Measurements from ENCODE around the gene C10orf62. TPM values are rescaled to one million over a fixed set of nuclear protein-coding genes. Genes with fewer than 3 reads are reported as not detected.
"Not testable (repeated sequence)": the region's sequence is repeated elsewhere in the genome, so short reads cannot be mapped to it uniquely, and the experiment has no call there.

Gene C10orf62, protein sequence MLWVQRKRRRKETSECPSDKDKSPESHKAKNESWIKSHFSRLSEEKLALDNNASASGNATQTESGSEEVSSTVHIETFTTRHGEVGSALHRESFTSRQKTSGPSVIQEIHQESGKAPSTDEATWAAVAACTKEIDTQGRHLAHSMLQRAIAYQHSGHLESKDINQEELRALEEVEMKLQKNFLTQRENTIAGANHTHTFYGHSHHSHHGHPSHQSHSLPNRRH
- total RNA-seq: 0.82 TPM

DNA sequence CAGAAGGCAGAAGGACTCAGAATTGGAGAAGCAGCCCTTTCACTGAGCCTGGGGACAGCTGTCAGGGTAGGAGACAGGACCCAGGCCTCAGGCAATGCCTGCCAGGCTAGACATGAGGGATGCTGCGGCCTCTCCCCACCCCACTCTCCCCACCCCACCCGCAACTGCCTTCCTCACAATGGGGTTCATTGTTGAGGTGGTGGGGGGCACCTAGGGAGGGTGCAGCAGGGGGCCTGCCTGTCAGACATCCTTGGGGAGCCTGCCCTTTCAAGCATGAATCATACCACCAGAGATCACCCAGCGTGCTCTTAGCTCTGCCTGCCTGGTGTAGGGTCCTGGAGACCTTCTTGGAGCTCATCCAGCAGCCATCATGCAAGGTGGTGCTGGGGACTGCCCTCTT is at the start of gene C10orf62:
C10orf62 (plus strand) TSS at position 243 of the 400 bp plus-strand sequence. CDS start 177 bp downstream, outside the sequence.
- DNase-seq: no peak

DNA sequence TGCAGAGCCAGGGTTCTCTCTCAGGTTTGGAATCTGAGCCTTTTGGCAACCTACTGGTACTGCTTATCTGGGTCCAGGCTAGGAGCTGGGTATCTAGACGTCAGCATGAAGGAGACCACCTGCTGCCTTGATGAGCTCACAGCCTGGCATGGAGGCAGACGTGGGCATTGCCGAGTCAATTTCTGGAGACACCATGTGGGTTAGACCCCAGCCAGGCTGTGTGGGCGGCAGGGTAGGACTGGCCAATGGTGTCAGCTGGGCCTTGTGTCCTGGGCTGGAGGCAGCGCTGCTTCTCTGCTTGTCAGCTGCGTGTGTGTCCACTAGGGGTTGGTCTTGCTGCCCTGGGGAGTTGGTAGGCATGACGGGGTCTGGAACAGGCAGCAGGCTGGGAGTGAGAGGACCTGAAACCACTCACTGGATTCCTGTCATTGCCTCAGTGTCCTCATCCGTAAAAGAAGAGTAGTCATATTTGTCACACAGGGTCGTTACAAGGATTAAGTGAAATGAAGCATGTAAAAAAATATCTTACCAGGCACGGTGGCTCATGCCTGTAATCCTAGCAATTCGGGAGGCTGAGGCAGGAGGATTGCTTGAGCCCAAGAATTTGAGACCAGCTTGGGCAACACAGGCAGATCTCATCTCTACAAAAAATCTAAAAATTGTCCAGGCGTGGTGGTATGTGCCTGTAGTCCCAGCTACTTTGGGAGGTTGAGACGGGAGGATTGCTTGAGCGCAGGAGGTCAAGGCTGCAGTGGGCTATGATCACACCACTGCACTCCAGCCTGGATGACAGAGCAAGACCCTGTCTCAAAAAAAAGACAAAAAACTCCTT is 48.6 kb upstream of the C10orf62 start:
- no peak for DNase-seq

DNA sequence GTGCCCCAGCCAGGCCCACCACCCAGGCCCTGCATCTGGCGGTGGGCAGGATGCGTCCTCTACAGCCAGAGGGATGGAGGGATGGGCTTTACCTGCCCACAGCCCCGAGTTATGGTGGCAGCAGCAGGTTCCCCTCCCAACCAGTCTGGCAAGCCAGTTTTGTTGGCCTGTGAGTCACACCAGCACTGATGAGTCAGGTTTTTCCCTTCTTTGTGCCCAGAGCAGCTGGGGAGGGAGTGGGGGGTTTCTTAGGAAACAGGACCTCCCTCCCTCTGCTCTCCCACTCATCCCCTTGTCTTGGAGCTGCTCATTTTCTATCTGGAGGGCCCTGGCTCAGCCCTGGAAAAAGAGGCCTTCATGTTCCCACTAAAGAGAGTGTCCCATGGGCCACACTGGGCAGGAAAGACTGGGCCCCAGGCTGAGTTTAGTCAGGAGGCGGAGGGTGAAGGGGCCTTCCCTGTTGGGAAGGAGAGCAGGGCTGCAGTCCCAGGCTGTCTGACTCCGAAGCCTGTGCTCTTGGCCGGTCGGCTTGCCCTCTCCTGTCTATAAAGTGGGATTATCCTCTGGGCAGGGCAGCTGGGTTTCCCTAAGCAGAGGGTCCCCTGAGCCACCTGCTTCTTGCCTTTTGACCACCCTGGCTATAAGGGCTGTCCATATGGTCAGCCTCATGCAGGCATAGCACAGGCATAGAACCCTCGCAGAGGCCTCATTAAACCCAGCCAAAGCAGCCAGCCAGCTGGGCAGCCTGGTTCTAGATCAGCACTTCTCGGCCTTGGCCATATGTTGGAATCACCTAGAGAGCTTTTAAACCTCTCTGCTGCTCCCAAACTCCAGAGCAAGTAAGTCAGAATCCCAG is 47.1 kb upstream of the C10orf62 start:
- DNase-seq: peak; percentile 87

DNA sequence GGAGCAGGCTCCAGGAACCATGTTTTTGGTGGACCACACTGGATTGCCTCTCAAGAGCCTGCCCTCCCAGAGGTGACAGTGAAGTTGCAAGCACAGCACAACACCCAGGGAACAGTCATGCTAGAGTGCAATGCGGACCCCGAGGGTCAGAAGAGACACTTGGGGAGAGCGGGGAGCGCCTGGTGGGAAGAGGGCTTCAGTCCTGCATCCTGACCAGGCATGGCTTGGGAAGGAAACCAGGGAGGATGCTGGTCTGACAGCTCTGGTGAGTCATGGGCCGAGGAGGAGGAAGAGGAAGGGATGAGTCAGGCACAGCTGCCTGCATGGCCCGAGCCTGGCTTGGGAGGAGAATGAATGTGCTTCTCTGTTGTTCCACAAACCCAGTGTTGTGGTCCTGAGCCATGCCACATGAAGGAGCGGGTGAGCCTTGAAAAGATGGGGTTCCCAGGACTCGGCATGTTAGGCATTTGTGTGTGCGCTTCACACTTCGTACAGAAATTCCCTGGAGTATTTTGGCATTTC is 46.4 kb upstream of the C10orf62 start:
- DNase-seq: peak; percentile 68

DNA sequence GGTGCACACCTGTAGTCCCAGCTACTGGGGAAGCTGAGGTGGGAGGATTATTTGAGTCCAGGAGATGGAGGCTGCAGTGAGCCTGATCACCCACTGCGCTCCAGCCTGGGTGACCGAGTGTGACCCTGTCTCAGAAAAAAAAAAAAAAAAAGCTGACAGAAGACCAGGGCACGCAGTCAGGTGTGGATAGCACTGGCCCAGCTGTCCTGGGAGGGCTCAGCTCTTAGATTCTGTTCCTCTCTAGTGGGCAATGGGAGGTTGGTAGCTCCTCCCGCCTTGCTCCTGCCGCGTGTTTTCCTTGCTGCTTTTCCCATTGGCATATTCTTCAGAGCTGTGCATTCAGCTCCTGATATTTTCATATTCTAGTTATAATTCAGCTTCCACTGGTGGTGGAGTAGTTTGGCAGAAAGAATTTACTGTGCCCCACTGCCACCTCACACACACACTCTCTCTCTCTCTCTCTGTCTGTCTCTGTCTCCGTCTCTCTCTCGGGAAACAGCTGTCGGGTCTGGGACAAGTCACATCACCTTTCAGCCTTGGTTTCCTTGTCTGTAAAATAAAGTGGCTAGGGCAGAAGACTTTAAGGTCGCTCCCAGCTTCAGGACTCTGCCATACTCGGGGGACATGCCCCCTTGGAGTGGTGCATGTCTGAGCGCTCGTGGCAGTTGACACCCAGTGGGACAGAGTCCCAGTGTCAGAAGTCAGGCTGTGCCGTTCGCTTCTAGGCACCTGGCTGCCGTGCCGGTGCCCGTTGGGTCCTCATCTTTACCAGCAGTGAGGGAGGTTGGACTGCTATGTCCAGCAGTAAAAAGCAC is 42.9 kb upstream of the C10orf62 start:
- peak; percentile 27 for DNase-seq

DNA sequence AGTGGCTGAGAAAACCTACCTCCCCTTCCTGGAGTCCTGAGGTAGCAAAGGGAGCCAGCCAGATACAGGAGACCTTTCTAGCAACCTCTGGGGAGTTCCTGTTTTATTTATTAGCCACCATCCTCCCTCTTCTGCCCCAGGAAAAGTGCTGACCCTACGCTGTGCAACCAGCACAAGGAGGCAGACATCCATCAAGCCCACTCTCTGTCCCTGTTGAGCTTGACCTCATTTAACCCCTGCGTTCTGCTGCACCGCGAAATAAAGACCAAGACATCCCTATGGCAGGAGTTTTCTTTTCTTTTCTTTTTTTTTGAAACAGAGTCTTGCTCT is 42.3 kb upstream of the C10orf62 start:
- no peak for DNase-seq

DNA sequence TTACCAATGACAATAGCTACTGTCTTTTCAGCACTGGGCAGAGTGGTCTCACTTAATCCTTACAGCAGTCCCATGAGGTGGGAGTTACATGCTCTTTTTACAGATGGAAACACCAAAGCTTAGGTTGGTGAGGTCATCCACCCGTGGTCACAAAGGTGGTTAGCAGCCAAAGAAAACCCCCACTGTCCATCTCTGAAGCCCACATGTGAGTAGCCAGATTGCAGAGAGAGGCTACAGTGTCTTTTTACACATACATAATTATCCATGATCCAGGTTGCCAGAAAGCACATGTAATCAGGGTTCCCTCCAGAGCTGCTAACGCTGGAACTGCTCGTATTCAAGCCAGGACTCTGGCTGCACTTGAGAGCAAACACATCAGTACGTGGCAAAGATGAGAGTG is 41.6 kb upstream of the C10orf62 start:
- peak; percentile 67 for DNase-seq

DNA sequence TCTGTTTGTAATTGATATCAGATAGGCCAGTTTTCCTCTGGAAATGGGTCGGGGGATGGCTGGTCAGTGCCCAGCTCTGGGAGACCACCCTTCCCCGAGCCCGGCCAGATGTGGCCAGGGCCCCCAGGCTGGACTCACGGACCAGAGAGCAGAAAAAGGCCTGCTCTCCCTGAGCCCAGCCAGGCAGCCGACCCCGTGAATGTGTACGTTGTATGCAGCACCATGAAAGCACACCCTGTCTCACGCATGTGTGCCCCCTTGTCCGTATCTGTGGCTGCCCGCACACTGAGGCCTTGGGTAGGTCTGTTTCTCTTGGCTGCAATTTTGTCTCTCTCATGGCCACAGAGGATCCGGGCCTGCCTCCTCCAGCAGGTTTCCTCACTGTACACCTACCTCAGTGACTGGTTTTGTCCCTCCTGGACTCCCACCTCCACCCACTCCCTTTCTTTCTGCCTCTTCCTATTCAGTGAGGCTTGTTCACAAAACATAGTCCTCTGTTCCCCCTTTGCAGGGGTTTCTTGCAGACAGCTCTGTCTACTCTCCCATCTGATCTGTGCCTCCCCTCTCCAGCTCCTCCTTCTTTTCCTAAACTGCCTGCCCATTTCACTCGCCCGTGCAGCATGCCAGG is 40.6 kb upstream of the C10orf62 start:
- DNase-seq: peak; percentile 43

DNA sequence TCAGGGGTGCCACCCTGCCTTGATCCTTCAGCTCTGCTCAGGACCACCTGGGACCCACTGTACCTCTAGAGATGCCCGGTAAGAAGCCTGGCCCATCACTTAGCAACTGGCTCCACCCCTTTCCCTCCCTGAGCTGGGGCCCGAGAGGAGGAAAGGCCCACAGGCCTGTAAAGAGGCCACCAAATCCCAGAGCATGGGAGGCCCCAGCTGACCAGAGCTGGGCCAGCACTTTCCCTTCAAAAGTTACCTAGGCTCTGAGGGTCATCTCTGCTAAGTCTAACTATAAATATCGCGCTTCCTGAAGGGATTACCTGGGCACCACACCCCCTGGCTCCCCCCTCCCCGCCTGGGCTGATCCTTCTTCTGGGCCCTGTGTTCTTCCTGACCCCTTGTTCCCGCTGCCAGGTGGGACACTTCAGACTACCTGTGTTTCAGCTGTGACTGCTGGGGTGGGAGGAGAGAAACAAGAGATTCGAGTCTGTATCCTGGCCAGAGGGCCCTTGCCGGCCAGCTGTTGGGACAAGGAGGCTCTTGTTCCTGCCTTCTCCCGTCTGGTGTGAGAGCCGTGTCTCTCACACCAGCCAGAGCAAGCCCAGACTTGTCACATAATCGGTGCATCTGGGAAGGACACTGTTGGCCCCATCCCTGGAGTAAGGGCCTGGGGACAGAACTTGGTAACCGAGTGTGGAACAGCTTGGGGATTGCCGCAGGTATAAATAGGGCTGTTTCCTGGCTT is 39.8 kb upstream of the C10orf62 start:
- peak; percentile 86 for DNase-seq

DNA sequence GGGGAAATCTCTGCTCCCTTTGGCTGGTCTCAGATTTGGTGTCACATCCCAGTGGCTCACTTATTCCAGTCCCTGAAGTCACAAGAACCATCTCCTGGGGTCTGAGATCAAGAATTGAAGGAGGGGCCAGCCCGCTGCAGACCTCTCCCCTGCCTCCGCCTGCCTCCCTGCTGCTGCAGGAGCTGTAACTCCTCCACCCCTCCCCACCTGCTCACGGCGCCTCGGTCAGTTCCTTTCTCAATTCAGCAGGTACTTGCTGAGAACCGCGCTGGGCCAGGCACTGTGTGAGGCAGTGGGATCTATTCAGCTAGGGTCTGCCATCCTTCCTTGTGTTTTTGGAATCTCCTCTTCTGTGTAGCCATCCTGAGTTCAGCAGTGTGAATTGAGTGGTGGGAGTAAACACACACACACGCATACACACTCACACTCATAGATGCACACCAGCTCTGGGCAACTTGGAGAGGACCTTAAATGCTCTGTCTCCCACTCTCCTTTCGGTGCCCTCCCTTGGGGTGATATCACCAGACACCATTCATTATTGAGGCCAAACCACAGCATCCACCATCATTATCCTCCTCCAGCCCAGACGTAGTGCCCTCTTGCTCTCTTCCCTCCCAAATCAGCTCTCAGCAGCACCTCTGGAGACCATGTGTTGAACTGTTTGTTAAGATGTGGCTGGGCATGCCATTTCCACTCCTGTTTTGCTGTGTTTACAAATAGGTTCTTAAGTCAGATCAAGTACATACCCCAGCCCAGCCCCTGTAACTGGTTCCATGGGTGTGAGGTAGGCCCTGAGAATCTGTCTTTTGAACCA is 39.0 kb upstream of the C10orf62 start:
- DNase-seq: no peak

DNA sequence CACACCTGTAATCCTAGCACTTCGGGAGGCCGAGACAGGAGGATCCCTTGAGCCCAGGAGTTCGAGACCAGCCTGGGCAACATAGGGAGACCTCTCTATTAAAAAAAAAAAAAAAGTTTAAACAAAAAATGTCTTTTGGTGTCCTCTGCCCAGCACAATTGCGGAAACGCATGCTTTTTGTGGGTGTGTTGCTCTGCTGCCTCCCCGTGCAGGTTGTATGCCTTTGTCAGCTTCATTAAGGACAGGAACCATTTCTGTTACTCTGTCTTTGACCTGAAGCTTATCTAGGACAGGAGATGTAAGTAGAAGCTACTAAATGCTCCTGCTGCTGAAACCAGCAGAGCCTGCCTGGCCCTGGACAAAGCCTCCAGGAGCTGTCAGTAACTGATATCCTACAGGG is 38.2 kb upstream of the C10orf62 start:
- no peak for DNase-seq

DNA sequence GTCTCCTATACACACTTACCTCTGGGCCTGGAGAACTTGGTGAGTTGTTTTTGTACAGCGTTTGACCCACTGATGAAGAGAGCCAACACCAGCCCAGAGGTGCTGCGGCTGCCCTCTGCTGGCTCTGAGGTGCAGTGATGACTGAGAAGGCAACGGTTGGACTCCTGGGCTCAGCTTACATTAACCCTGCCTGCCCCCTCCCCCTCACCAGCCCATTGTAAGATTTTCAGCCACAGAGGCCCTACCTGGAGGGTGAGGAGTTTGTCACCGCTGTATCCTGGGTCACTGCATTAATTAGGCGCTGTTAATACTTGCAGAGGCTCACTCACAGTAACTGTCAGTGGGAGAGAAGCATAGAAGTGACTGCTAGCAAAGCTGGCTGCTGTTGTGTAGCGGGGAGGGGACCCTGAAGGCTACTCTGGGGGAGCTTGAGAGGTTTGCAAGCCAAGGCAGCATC is 35.9 kb upstream of the C10orf62 start:
- DNase-seq: peak; percentile 82

DNA sequence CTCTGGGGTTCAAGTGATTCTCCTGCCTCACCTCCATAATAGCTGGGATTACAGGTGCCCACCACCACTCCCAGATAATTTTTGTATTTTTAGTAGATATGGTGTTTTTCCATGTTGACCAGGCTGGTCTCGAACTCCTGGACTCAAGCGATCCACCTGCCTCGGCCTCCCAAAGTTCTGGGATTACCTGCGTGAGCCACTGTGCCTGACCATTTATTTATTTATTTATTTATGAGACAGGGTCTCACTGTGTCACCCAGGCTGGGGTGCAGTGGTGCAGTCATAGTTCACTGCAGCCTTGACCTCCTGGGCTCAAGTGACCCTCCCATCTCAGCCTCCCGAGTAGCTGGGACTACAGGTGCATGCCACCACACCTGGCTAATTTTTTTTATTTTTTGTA is 35.2 kb upstream of the C10orf62 start:
- DNase-seq: not testable (repeated sequence)

DNA sequence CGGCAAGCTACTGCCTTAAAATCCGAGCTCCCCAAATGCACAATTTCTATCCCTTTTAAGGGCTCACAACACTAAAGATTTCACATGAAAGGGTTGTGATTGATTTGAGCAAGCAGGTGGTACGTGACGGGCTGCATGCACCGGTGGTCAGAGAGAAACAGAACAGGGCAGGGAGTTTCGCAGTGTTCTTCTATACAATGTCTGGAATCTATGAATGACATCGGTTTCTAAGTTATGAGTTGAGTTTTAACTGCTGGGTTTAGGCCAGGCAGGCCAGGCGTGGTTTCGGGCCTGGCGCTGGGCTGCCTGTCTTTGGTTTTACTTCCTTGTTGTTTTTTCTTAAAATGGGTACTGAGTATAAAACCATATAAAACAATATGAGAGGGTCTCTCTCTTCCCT is 34.0 kb upstream of the C10orf62 start:
- DNase-seq: not testable (repeated sequence)

DNA sequence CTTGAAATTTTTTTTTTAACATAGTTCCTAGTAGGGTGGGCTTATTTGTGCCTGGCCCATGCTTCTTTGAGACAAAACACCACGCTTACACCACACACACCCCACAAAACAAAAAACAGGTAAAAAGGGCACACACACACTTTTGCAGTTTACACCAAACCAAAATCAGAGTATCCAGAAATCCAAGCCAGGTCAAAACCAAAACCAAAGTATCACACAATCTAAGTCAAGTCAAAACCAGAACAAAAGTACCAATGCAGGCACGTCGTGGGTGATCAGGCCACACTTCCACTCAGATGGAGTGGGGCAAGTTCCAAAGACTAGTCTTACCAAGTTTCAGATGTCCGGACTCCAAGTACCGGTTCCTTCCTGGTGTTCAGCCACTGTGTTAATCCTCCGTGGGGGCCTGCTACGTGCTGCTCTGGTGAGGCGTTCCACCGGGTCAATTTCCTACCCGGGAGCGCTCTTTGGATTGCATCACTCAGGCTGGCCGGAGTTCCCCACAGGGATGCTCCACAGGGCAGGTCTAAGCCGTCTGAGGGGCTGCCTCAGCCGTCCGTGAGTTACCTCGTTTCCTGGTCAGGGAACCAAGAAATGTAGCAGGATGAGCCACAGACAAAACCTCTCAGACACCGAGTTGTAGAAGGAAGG is 28.7 kb upstream of the C10orf62 start:
- DNase-seq: not testable (repeated sequence)

DNA sequence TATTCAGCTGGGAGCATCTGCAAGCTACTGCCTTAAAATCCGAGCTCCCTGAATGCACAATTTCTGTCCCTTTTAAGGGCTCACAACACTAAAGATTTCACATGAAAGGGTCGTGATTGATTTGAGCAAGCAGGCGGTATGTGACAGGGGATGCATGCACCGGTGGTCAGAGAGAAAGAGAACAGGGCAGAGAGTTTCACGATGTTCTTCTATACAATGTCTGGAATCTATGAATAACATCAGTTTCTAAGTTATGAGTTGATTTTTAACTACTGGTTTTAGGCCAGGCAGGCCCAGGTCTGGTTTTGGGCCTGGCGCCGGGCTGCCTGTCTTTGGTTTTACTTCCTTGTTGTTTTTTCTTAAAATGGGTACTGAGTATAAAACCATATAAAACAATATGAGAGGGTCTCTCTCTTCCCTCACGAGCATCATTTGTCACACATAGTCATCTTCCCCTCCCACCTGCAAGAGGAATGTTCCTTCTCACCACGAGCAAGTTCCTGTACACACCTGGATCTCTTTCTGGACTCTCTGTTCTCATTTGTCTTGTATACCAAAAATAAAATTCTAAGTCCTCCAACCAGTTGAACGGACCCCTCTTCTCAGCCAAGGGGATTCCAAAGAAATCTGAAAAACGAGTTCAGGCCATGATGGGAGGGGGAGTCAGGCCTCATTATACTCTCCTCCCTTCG is 28.0 kb upstream of the C10orf62 start:
- not testable (repeated sequence) for DNase-seq

DNA sequence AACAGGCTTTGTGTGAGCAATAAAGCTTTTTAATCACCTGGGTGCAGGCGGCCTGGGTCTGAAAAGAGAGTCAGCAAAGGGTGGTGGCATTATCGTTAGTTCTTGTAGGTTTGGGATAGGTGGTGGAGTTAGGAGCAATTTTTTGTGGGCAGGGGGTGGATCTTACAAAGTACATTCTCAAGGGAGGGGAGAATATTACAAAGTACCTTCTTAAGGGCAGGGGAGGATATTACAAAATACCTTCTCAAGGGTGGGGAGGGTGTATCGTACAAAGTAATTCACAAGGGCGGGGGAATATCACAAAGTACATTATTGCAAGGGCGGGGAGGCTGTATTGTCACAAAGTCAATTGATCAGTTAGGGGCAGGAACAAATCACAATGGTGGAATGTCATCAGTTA is 27.2 kb upstream of the C10orf62 start:
- DNase-seq: not testable (repeated sequence)

DNA sequence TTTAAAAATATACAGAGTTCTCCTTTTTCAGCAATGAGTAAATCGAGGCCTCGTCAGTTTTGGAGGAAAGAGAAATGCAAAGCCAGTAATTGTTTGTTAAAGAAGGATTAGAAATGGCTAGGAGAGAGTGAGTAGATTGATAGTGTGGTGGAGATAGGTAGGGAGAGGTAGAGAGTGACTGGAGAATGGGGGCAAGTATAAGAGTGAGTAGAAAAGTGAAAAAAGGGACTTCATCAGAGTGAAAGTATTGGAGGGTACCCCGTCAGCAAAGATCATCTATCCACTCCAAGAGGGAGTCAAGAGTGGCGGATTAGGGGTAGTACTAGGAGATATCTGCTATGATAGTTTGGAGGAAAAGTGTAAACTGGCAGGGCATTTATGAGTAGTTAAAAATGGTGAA is 26.2 kb upstream of the C10orf62 start:
- DNase-seq: no peak
